Measurements from ENCODE around the gene CCSER1.

The CCSER1 gene

GRCh38 chr4:90190525-90190924, 63.3 kb downstream of the CCSER1 start:
- no peak for DNase-seq (ENCODE audit: low read depth, low spot score)

GRCh38 chr4:90198086-90198847, 71.1 kb downstream of the CCSER1 start:
- DNase-seq (ENCODE audit: low read depth, low spot score): peak; percentile 47

GRCh38 chr4:90207887-90208454, 80.8 kb downstream of the CCSER1 start:
- no peak for DNase-seq (ENCODE audit: low read depth, low spot score)

- no peak for DNase-seq (ENCODE audit: low read depth, low spot score)
Measured at GRCh38 chr4:90209922-90210321, 82.7 kb downstream of the CCSER1 start.

- no peak for DNase-seq (ENCODE audit: low read depth, low spot score)
Measured at GRCh38 chr4:90211174-90211573, 84.0 kb downstream of the CCSER1 start.

GRCh38 chr4:90215286-90215685, 88.1 kb downstream of the CCSER1 start:
- no peak for DNase-seq (ENCODE audit: low read depth, low spot score)

GRCh38 chr4:90219822-90220221, 92.6 kb downstream of the CCSER1 start:
- DNase-seq (ENCODE audit: low read depth, low spot score): no peak

GRCh38 chr4:90220459-90220858, 93.3 kb downstream of the CCSER1 start:
- DNase-seq (ENCODE audit: low read depth, low spot score): no peak

- DNase-seq (ENCODE audit: low read depth, low spot score): no peak
Measured at GRCh38 chr4:90226734-90227133, 99.5 kb downstream of the CCSER1 start.

GRCh38 chr4:90227177-90227576, 100.0 kb downstream of the CCSER1 start:
- DNase-seq (ENCODE audit: low read depth, low spot score): no peak

- DNase-seq (ENCODE audit: low read depth, low spot score): no peak
Measured at GRCh38 chr4:90234916-90235547, 107.8 kb downstream of the CCSER1 start.

- DNase-seq (ENCODE audit: low read depth, low spot score): no peak
Measured at GRCh38 chr4:90237751-90238530, 110.7 kb downstream of the CCSER1 start.

- no peak for DNase-seq (ENCODE audit: low read depth, low spot score)
Measured at GRCh38 chr4:90240333-90240732, 113.1 kb downstream of the CCSER1 start.

GRCh38 chr4:90241008-90241407, 113.8 kb downstream of the CCSER1 start:
- DNase-seq (ENCODE audit: low read depth, low spot score): no peak

GRCh38 chr4:90245837-90246236, 118.6 kb downstream of the CCSER1 start:
- no peak for DNase-seq (ENCODE audit: low read depth, low spot score)

GRCh38 chr4:90246816-90247215, 119.6 kb downstream of the CCSER1 start:
- DNase-seq (ENCODE audit: low read depth, low spot score): no peak

GRCh38 chr4:90254357-90254756, 127.2 kb downstream of the CCSER1 start:
- no peak for DNase-seq (ENCODE audit: low read depth, low spot score)

- no peak for DNase-seq (ENCODE audit: low read depth, low spot score)
Measured at GRCh38 chr4:90274175-90274574, 147.0 kb downstream of the CCSER1 start.

- no peak for DNase-seq (ENCODE audit: low read depth, low spot score)
Measured at GRCh38 chr4:90280954-90281353, 153.8 kb downstream of the CCSER1 start.

GRCh38 chr4:90281541-90282355, 154.6 kb downstream of the CCSER1 start:
- no peak for DNase-seq (ENCODE audit: low read depth, low spot score)

- DNase-seq (ENCODE audit: low read depth, low spot score): no peak
Measured at GRCh38 chr4:90290345-90290744, 163.2 kb downstream of the CCSER1 start.

All from iPS DF 19.7 (cell line).